ENCODE data around the gene ZBTB5. TPM values are rescaled to one million over a fixed set of nuclear protein-coding genes. Genes with fewer than 3 reads are reported as not detected.
A peak's percentile ranks its signal among the peaks of the same experiment; 100 is the strongest.

The ZBTB5 gene
- total and polyA plus RNA-seq, 4 donors, result 3.2 to 21.9 (median 8.3) TPM

GRCh38 chr9:37407468-37407867 lies 57.8 kb downstream of the ZBTB5 start:
- Histone ChIP-seq H3K27me3 (ENCODE audit: control insufficient read depth in 3 of 3, insufficient read depth in 3 of 3, low read length in 2 of 3) (no peaks in the 10 kb centered on the region), H3K9me3 (ENCODE audit: control insufficient read depth in 4 of 4, insufficient read depth in 3 of 4, low read length in 3 of 4) (no peaks in the 10 kb centered on the region), H3K9ac (ENCODE audit: insufficient read depth in 1 of 2, low read length in 2 of 2) (no peak overlapping the region), H3K36me3 (ENCODE audit: control insufficient read depth in 4 of 4, insufficient read depth in 4 of 4, low read length in 4 of 4) (no peaks in the 10 kb centered on the region), H3K4me1 (ENCODE audit: control insufficient read depth in 5 of 5, insufficient read depth in 5 of 5, low read length in 5 of 5) (peaks cover 0 to 13% (median 5%) of the 10 kb centered on the region in 5 donors), H3K4me3 (no peak overlapping the region), H3K27ac (ENCODE audit: low read depth in 1 of 2, low read length in 1 of 2) (no peak overlapping the region)
- WGBS, 2 donors, result 53 to 62% methylated on average over 2 of the region's 2 CpGs
- DNase-seq (no peak), ATAC-seq (ENCODE audit: insufficient read depth, low FRiP score) (no peak)
- TF ChIP-seq CTCF (IDR thresholded peaks at IDR 0.05; ENCODE audit: control extremely low read depth, extremely low read depth), result no peak

GRCh38 chr9:37406603-37407401 lies 58.4 kb downstream of the ZBTB5 start:
- DNase-seq (no peak), ATAC-seq (ENCODE audit: insufficient read depth, low FRiP score) (no peak)
- no peak overlapping the region for H3K4me3 ChIP-seq
- H3K9me3 ChIP-seq (ENCODE audit: control insufficient read depth in 4 of 4, insufficient read depth in 3 of 4, low read length in 3 of 4), result no peaks in the 10 kb centered on the region
- peaks cover 0 to 13% (median 5%) of the 10 kb centered on the region in 5 donors for H3K4me1 ChIP-seq (ENCODE audit: control insufficient read depth in 5 of 5, insufficient read depth in 5 of 5, low read length in 5 of 5)
- H3K9ac ChIP-seq (ENCODE audit: insufficient read depth in 1 of 2, low read length in 2 of 2), result no peak overlapping the region
- H3K27ac ChIP-seq (ENCODE audit: low read depth in 1 of 2, low read length in 1 of 2), result no peak overlapping the region
- TF ChIP-seq CTCF (IDR thresholded peaks at IDR 0.05; ENCODE audit: control extremely low read depth, extremely low read depth), result no peak
- H3K27me3 ChIP-seq (ENCODE audit: control insufficient read depth in 3 of 3, insufficient read depth in 3 of 3, low read length in 2 of 3), result no peaks in the 10 kb centered on the region
- H3K36me3 ChIP-seq (ENCODE audit: control insufficient read depth in 4 of 4, insufficient read depth in 4 of 4, low read length in 4 of 4), result no peaks in the 10 kb centered on the region
- WGBS, 2 donors, result 93 to 96% methylated on average over 11 of the region's 11 CpGs

- ATAC-seq (ENCODE audit: insufficient read depth, low FRiP score) (no peak), DNase-seq (peak in 1 of 3 donors; percentile 19)
- H3K9ac ChIP-seq (ENCODE audit: insufficient read depth in 1 of 2, low read length in 2 of 2), result no peak overlapping the region
- peaks cover 0 to 13% (median 5%) of the 10 kb centered on the region in 5 donors for H3K4me1 ChIP-seq (ENCODE audit: control insufficient read depth in 5 of 5, insufficient read depth in 5 of 5, low read length in 5 of 5)
- no peak overlapping the region for H3K4me3 ChIP-seq
- WGBS, 2 donors, result 85 to 87% methylated on average over 10 of the region's 10 CpGs
- no peak overlapping the region for H3K27ac ChIP-seq (ENCODE audit: low read depth in 1 of 2, low read length in 1 of 2)
- no peaks in the 10 kb centered on the region for H3K9me3 ChIP-seq (ENCODE audit: control insufficient read depth in 4 of 4, insufficient read depth in 3 of 4, low read length in 3 of 4)
- TF ChIP-seq CTCF (IDR thresholded peaks at IDR 0.05; ENCODE audit: control extremely low read depth, extremely low read depth), result no peak
- H3K27me3 ChIP-seq (ENCODE audit: control insufficient read depth in 3 of 3, insufficient read depth in 3 of 3, low read length in 2 of 3), result no peaks in the 10 kb centered on the region
- no peaks in the 10 kb centered on the region for H3K36me3 ChIP-seq (ENCODE audit: control insufficient read depth in 4 of 4, insufficient read depth in 4 of 4, low read length in 4 of 4)
Observed at GRCh38 chr9:37405764-37406380, 59.4 kb downstream of the ZBTB5 start.

All from lung (tissue), 12 donors.